GM12891 (cell line): Measurements from ENCODE around the gene AKR7A2.
"Not testable (repeated sequence)": the region's sequence is repeated elsewhere in the genome, so short reads cannot be mapped to it uniquely, and the experiment has no call there.

Experiments
- POLR2A ChIP-seq: IDR thresholded peaks from 2 replicates; pipeline ENCODE4 v1.6.1; 2011; ENCODE audit warnings: low read depth, low read length, control low read depth
- POLR2AphosphoS5 ChIP-seq: IDR thresholded peaks from 2 replicates; pipeline ENCODE4 v1.6.1; 2011; ENCODE audit warnings: low read depth, low read length, control low read depth
- TAF1 ChIP-seq: IDR thresholded peaks from 2 replicates; pipeline ENCODE4 v1.6.1; 2011; ENCODE audit warnings: low read depth, low read length, control low read depth

DNA sequence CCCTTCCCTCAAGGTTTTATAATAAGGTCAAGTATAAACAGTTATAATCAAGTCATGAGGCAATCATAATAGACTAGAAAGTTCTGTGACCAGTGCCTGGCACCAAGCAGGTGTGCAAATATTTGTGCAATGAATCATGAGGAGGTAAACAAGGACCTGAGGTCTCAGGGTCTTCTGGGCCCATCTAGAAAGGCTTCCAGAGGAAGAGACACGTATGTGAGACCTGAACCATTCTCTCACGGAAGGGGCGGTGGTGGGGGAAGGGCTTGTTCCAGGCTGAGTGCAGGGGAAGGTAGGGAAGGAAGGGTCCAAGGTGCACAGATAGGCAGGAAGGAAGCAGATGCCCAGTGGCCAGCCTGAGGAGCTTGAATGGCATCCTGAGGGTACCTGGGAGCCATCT is 26.6 kb downstream of the AKR7A2 start:
- not testable (repeated sequence) for TF ChIP-seq POLR2A, POLR2AphosphoS5, TAF1
